PFSK-1 (cell line): ENCODE measurements around the gene CFAP57.

Experiments
- FOXP2 ChIP-seq: optimal IDR thresholded peaks from 2 replicates; pipeline ENCODE3; 2011; ENCODE audit warnings: borderline replicate concordance, control low read depth, inconsistent platforms; ENCODE audit not compliant: insufficient read depth; ENCODE audit errors: extremely low read length, extremely low read depth
- POLR2AphosphoS5 ChIP-seq: IDR thresholded peaks from 2 replicates; pipeline ENCODE4 v1.6.1; 2012; ENCODE audit warnings: low read depth, mild to moderate bottlenecking, control low read depth, low read length, moderate library complexity
- SIN3A ChIP-seq: IDR thresholded peaks from 2 replicates; pipeline ENCODE4 v1.6.1; 2012; ENCODE audit warnings: mild to moderate bottlenecking, low read length, moderate library complexity, borderline replicate concordance; ENCODE audit not compliant: insufficient read depth
- TAF1 ChIP-seq: IDR thresholded peaks from 2 replicates; pipeline ENCODE4 v1.6.1; 2012; ENCODE audit warnings: low read length, control low read depth, borderline replicate concordance; ENCODE audit not compliant: insufficient read depth
- TF ChIP-seq, protein P1 (sequence below), 2 experiments: IDR thresholded peaks; 2 replicates each; pipeline versions ENCODE4 v1.6.1 to v1.8.0; 2011 to 2012; ENCODE audit warnings: low read depth in 2 of 2, low read length in 2 of 2, control low read depth in 1 of 2, inconsistent platforms in 1 of 2, mild to moderate bottlenecking in 1 of 2, moderate library complexity in 1 of 2; ENCODE audit not compliant: insufficient read depth in 1 of 2

DNA sequence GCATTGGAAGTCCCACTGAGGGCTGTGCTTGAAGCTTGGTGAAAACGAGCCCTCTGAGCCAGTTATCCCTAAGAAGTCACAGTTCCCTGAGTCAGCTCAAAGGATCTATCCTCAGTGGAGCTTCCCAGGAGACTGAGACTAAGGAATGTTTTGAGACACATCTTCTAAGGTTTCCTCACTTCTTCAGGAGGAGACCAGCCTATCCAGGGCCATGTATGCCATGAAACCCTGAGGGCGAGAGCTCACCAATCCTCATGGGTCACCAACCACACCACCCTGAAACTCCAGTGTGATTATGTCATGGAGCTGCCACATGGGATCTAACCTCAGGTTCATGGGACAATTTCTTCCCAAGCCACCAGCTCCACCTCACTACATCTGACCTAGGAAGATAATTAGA is 121.0 kb downstream of the CFAP57 start:
- TF ChIP-seq SIN3A = no peak
- TF ChIP-seq POLR2AphosphoS5 = no peak
- no peak for TF ChIP-seq TAF1
- TF ChIP-seq, protein P1, sequence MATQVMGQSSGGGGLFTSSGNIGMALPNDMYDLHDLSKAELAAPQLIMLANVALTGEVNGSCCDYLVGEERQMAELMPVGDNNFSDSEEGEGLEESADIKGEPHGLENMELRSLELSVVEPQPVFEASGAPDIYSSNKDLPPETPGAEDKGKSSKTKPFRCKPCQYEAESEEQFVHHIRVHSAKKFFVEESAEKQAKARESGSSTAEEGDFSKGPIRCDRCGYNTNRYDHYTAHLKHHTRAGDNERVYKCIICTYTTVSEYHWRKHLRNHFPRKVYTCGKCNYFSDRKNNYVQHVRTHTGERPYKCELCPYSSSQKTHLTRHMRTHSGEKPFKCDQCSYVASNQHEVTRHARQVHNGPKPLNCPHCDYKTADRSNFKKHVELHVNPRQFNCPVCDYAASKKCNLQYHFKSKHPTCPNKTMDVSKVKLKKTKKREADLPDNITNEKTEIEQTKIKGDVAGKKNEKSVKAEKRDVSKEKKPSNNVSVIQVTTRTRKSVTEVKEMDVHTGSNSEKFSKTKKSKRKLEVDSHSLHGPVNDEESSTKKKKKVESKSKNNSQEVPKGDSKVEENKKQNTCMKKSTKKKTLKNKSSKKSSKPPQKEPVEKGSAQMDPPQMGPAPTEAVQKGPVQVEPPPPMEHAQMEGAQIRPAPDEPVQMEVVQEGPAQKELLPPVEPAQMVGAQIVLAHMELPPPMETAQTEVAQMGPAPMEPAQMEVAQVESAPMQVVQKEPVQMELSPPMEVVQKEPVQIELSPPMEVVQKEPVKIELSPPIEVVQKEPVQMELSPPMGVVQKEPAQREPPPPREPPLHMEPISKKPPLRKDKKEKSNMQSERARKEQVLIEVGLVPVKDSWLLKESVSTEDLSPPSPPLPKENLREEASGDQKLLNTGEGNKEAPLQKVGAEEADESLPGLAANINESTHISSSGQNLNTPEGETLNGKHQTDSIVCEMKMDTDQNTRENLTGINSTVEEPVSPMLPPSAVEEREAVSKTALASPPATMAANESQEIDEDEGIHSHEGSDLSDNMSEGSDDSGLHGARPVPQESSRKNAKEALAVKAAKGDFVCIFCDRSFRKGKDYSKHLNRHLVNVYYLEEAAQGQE (IDR thresholded peaks at IDR 0.05; ENCODE audit: insufficient read depth in 1 of 2, low read depth in 2 of 2, low read length in 2 of 2) = no peak
- TF ChIP-seq FOXP2 = no peak
